ENCODE results near the gene LGALS7B.

The LGALS7B gene

GRCh38 chr19:38766276-38767047, 22.5 kb upstream of the LGALS7B start:
- H3K9me3 ChIP-seq (ENCODE audit: control insufficient read depth, insufficient read depth, low read depth, low read length) = no peaks in the 10 kb centered on the region
- H3K4me1 ChIP-seq (ENCODE audit: control insufficient read depth, insufficient read depth, low read length) = no peaks in the 10 kb centered on the region
- H3K4me3 ChIP-seq (ENCODE audit: low read depth, low read length) = no peak overlapping the region
- POLR2A ChIA-PET = no interaction called here
- H3K36me3 ChIP-seq (ENCODE audit: control insufficient read depth in 2 of 2, insufficient read depth in 1 of 2, low read length in 2 of 2) = no peaks in the 10 kb centered on the region
- H3K27ac ChIP-seq (ENCODE audit: extremely low read depth, low read depth, low read length) = no peak overlapping the region
- CTCF ChIA-PET = interaction anchor here (1.0 to 1.1 kb wide), 2 partner anchors 121 to 364 kb away, joined by 3 to 4 read pairs; partner anchors contain the start of gene FAM98C
- TF ChIP-seq YY2 (tag by site-specific recombination; IDR thresholded peaks at IDR 0.05) = no peak
- peak; percentile 90 for TF ChIP-seq ZNF530 (tag by site-specific recombination; IDR thresholded peaks at IDR 0.05; ENCODE audit: low read depth)
- peak; percentile 85 for TF ChIP-seq RBAK (tag by site-specific recombination; IDR thresholded peaks at IDR 0.05)
- TF ChIP-seq ATF2 (tag by site-specific recombination; IDR thresholded peaks at IDR 0.05; ENCODE audit: low read depth) = no peak
- peak; percentile 94 for TF ChIP-seq ZNF664 (tag by site-specific recombination; IDR thresholded peaks at IDR 0.05)
- TF ChIP-seq ZNF138 (tag by site-specific recombination; IDR thresholded peaks at IDR 0.05; ENCODE audit: borderline replicate concordance) = peak; percentile 92; the same call in 1 of the 2 replicates
- no peak for TF ChIP-seq ZNF837 (tag by site-specific recombination; IDR thresholded peaks at IDR 0.05)
- TF ChIP-seq KLF1 (tag by site-specific recombination; IDR thresholded peaks at IDR 0.05) = no peak
- TF ChIP-seq ZBTB48 (tag by site-specific recombination; IDR thresholded peaks at IDR 0.05) = no peak
- peak; percentile 55 for TF ChIP-seq ZNF366 (tag by site-specific recombination; conservative IDR thresholded peaks at IDR 0.05)
- no peak for TF ChIP-seq PRDM1 (tag by site-specific recombination; IDR thresholded peaks at IDR 0.05)
- peak; percentile 39; the same call in 1 of the 2 replicates for TF ChIP-seq SP3 (tag by site-specific recombination; IDR thresholded peaks at IDR 0.05)
- TF ChIP-seq ZIC2 (tag by site-specific recombination; IDR thresholded peaks at IDR 0.05) = no peak
- TF ChIP-seq ZNF280C (tag by site-specific recombination; IDR thresholded peaks at IDR 0.05) = no peak
- TF ChIP-seq, protein P1, sequence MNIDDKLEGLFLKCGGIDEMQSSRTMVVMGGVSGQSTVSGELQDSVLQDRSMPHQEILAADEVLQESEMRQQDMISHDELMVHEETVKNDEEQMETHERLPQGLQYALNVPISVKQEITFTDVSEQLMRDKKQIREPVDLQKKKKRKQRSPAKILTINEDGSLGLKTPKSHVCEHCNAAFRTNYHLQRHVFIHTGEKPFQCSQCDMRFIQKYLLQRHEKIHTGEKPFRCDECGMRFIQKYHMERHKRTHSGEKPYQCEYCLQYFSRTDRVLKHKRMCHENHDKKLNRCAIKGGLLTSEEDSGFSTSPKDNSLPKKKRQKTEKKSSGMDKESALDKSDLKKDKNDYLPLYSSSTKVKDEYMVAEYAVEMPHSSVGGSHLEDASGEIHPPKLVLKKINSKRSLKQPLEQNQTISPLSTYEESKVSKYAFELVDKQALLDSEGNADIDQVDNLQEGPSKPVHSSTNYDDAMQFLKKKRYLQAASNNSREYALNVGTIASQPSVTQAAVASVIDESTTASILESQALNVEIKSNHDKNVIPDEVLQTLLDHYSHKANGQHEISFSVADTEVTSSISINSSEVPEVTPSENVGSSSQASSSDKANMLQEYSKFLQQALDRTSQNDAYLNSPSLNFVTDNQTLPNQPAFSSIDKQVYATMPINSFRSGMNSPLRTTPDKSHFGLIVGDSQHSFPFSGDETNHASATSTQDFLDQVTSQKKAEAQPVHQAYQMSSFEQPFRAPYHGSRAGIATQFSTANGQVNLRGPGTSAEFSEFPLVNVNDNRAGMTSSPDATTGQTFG (tag by site-specific recombination; IDR thresholded peaks at IDR 0.05; ENCODE audit: borderline replicate concordance) = no peak
- TF ChIP-seq, protein P2, sequence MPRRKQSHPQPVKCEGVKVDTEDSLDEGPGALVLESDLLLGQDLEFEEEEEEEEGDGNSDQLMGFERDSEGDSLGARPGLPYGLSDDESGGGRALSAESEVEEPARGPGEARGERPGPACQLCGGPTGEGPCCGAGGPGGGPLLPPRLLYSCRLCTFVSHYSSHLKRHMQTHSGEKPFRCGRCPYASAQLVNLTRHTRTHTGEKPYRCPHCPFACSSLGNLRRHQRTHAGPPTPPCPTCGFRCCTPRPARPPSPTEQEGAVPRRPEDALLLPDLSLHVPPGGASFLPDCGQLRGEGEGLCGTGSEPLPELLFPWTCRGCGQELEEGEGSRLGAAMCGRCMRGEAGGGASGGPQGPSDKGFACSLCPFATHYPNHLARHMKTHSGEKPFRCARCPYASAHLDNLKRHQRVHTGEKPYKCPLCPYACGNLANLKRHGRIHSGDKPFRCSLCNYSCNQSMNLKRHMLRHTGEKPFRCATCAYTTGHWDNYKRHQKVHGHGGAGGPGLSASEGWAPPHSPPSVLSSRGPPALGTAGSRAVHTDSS (tag by site-specific recombination; IDR thresholded peaks at IDR 0.05) = no peak
- TF ChIP-seq, protein P3, sequence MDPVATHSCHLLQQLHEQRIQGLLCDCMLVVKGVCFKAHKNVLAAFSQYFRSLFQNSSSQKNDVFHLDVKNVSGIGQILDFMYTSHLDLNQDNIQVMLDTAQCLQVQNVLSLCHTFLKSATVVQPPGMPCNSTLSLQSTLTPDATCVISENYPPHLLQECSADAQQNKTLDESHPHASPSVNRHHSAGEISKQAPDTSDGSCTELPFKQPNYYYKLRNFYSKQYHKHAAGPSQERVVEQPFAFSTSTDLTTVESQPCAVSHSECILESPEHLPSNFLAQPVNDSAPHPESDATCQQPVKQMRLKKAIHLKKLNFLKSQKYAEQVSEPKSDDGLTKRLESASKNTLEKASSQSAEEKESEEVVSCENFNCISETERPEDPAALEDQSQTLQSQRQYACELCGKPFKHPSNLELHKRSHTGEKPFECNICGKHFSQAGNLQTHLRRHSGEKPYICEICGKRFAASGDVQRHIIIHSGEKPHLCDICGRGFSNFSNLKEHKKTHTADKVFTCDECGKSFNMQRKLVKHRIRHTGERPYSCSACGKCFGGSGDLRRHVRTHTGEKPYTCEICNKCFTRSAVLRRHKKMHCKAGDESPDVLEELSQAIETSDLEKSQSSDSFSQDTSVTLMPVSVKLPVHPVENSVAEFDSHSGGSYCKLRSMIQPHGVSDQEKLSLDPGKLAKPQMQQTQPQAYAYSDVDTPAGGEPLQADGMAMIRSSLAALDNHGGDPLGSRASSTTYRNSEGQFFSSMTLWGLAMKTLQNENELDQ (tag by site-specific recombination; IDR thresholded peaks at IDR 0.05; ENCODE audit: low read depth) = no peak
- no peak for TF ChIP-seq ZNF596 (tag by site-specific recombination; IDR thresholded peaks at IDR 0.05)
- TF ChIP-seq ZNF114 (tag by site-specific recombination; IDR thresholded peaks at IDR 0.05) = no peak
- TF ChIP-seq ZNF549 (tag by site-specific recombination; IDR thresholded peaks at IDR 0.05) = no peak
- TF ChIP-seq SCRT1 (tag by site-specific recombination; IDR thresholded peaks at IDR 0.05; ENCODE audit: borderline replicate concordance) = peak; percentile 58; the same call in 1 of the 2 replicates
- no peak for TF ChIP-seq ZNF311 (tag by site-specific recombination; IDR thresholded peaks at IDR 0.05; ENCODE audit: borderline replicate concordance)
- TF ChIP-seq SETDB1 (IDR thresholded peaks at IDR 0.05; ENCODE audit: insufficient read length, low read length) = no peak
- TF ChIP-seq ZNF174 (tag by site-specific recombination; IDR thresholded peaks at IDR 0.05) = no peak
- no peak; the same call in 1 of the 2 replicates for TF ChIP-seq ZNF548 (tag by site-specific recombination; IDR thresholded peaks at IDR 0.05)
- TF ChIP-seq EGR2 (tag by site-specific recombination; IDR thresholded peaks at IDR 0.05; ENCODE audit: low read depth) = no peak
- TF ChIP-seq ZNF654 (tag by site-specific recombination; IDR thresholded peaks at IDR 0.05; ENCODE audit: low read depth) = peak; percentile 52
- TF ChIP-seq ZNF221 (tag by site-specific recombination; IDR thresholded peaks at IDR 0.05; ENCODE audit: borderline replicate concordance) = no peak
- TF ChIP-seq ZBTB1 (tag by site-specific recombination; IDR thresholded peaks at IDR 0.05) = peak; percentile 88; the same call in 1 of the 2 replicates
